ENCODE data around the gene OGFOD1. TPM values are rescaled to one million over a fixed set of nuclear protein-coding genes. Genes with fewer than 3 reads are reported as not detected.
A peak's percentile ranks its signal among the peaks of the same experiment; 100 is the strongest.

Gene OGFOD1
- total RNA-seq, result 44.3 TPM

GRCh38 chr16:56450986-56451752 lies at the start of gene OGFOD1, which contains the start of gene NUDT21:
Gene OGFOD1 (plus strand): TSS chr16:56451554. CDS start chr16:56451613, 59 bp downstream.
Gene NUDT21 (minus strand): TSS chr16:56451332. CDS start chr16:56451202, 130 bp downstream.
- DNase-seq (ENCODE audit: low spot score), result peak; percentile 96

- DNase-seq (ENCODE audit: low spot score), result no peak
These were observed 45.2 kb upstream of the OGFOD1 start for GRCh38 chr16:56405977-56406672.

GRCh38 chr16:56408379-56409098 lies 42.8 kb upstream of the OGFOD1 start:
- DNase-seq (ENCODE audit: low spot score), result no peak

GRCh38 chr16:56409195-56409594 lies 42.2 kb upstream of the OGFOD1 start:
- DNase-seq (ENCODE audit: low spot score), result no peak

GRCh38 chr16:56411123-56411522 lies 40.2 kb upstream of the OGFOD1 start:
- no peak for DNase-seq (ENCODE audit: low spot score)

GRCh38 chr16:56411624-56412023 lies 39.7 kb upstream of the OGFOD1 start:
- no peak for DNase-seq (ENCODE audit: low spot score)

GRCh38 chr16:56413381-56413780 lies 38.0 kb upstream of the OGFOD1 start:
- no peak for DNase-seq (ENCODE audit: low spot score)

- DNase-seq (ENCODE audit: low spot score), result no peak
These were observed 37.0 kb upstream of the OGFOD1 start for GRCh38 chr16:56414366-56414765.

- DNase-seq (ENCODE audit: low spot score), result no peak
These were observed 35.5 kb upstream of the OGFOD1 start for GRCh38 chr16:56415875-56416274.

- DNase-seq (ENCODE audit: low spot score), result no peak
These were observed 34.2 kb upstream of the OGFOD1 start for GRCh38 chr16:56417138-56417537.

GRCh38 chr16:56419740-56420548 lies 31.4 kb upstream of the OGFOD1 start:
- no peak for DNase-seq (ENCODE audit: low spot score)

GRCh38 chr16:56420613-56421012 lies 30.7 kb upstream of the OGFOD1 start:
- no peak for DNase-seq (ENCODE audit: low spot score)

GRCh38 chr16:56421313-56421712 lies 30.0 kb upstream of the OGFOD1 start:
- no peak for DNase-seq (ENCODE audit: low spot score)

GRCh38 chr16:56421976-56422669 lies 29.2 kb upstream of the OGFOD1 start:
- DNase-seq (ENCODE audit: low spot score), result no peak

GRCh38 chr16:56422896-56423441 lies 28.4 kb upstream of the OGFOD1 start:
- DNase-seq (ENCODE audit: low spot score), result no peak

- no peak for DNase-seq (ENCODE audit: low spot score)
These were observed 27.6 kb upstream of the OGFOD1 start for GRCh38 chr16:56423584-56424403.

- no peak for DNase-seq (ENCODE audit: low spot score)
These were observed 27.0 kb upstream of the OGFOD1 start for GRCh38 chr16:56424404-56424764.

GRCh38 chr16:56424791-56425438 lies 26.4 kb upstream of the OGFOD1 start:
- no peak for DNase-seq (ENCODE audit: low spot score)

- peak; percentile 47 for DNase-seq (ENCODE audit: low spot score)
These were observed 25.9 kb upstream of the OGFOD1 start, which contains the start of gene AMFR for GRCh38 chr16:56425439-56425832. Gene AMFR (minus strand): TSS chr16:56425545. CDS start chr16:56425327, 218 bp downstream.
